Neural progenitor cell (in vitro differentiated cells): Measurements from ENCODE around the gene TBC1D13. TPM values are rescaled to one million over a fixed set of nuclear protein-coding genes. Genes with fewer than 3 reads are reported as not detected.

ENCODE experiments used
- DNase-seq: peaks from one replicate; pipeline ENCODE4 v3.0.0-alpha.2; 2016; ENCODE audit warnings: low spot score
- H2AFZ ChIP-seq: fragments of 200-600 bp; sonication (generic); replicated peaks from 2 replicates; pipeline ENCODE4 v1.6.1; 2016; ENCODE audit warnings: antibody characterized with exemption
- H3F3A ChIP-seq: fragments of 200-600 bp; sonication (generic); 2 replicates; pipeline ENCODE4 v1.6.1; 2016; ENCODE audit warnings: antibody characterized with exemption, low read depth
- H3K27ac ChIP-seq: fragments of 200-600 bp; sonication (generic); 2 replicates; pipeline ENCODE4 v1.5.1; 2016; ENCODE audit warnings: mild to moderate bottlenecking
- H3K27me3 ChIP-seq: fragments of 200-600 bp; sonication (generic); 2 replicates; pipeline ENCODE4 v1.6.1; 2016; ENCODE audit warnings: mild to moderate bottlenecking, moderate library complexity
- H3K36me3 ChIP-seq: fragments of 200-600 bp; sonication (generic); 2 replicates; pipeline ENCODE4 v1.5.1; 2016
- H3K4me1 ChIP-seq: fragments of 200-600 bp; sonication (generic); 2 replicates; pipeline ENCODE4 v1.6.1; 2016; ENCODE audit warnings: mixed run types
- H3K4me2 ChIP-seq: fragments of 200-600 bp; sonication (generic); 2 replicates; pipeline ENCODE4 v1.6.1; 2016
- H3K4me3 ChIP-seq: fragments of 200-600 bp; sonication (generic); 2 replicates; pipeline ENCODE4 v1.5.1; 2016
- H3K79me2 ChIP-seq: fragments of 200-600 bp; sonication (generic); 2 replicates; pipeline ENCODE4 v1.6.1; 2016; ENCODE audit warnings: low read depth
- H3K9ac ChIP-seq: fragments of 200-600 bp; sonication (generic); 2 replicates; pipeline ENCODE4 v1.6.1; 2016
- H3K9me3 ChIP-seq: fragments of 200-600 bp; sonication (generic); 2 replicates; pipeline ENCODE4 v1.5.1; 2016; ENCODE audit warnings: low read depth
- H4K20me1 ChIP-seq: fragments of 200-600 bp; sonication (generic); 2 replicates; pipeline ENCODE4 v1.6.1; 2016; ENCODE audit warnings: low read depth
- H3K27ac Mint-ChIP-seq: 3 replicates; pipeline ENCODE4 v1.8.0; 2021; ENCODE audit warnings: mixed read lengths
- H3K27me3 Mint-ChIP-seq: 2 replicates; pipeline ENCODE4 v1.8.0; 2022; ENCODE audit warnings: low read depth, mild to moderate bottlenecking, inconsistent platforms, moderate library complexity, mixed read lengths; ENCODE audit not compliant: insufficient read depth
- H3K36me3 Mint-ChIP-seq: 3 replicates; pipeline ENCODE4 v1.8.0; 2021; ENCODE audit warnings: mixed read lengths
- H3K4me1 Mint-ChIP-seq: 3 replicates; pipeline ENCODE4 v1.8.0; 2021; ENCODE audit warnings: mixed read lengths
- H3K4me3 Mint-ChIP-seq: 3 replicates; pipeline ENCODE4 v1.8.0; 2021; ENCODE audit warnings: mild to moderate bottlenecking, moderate library complexity, mixed read lengths
- H3K9me3 Mint-ChIP-seq: 3 replicates; pipeline ENCODE4 v1.8.0; 2020; ENCODE audit warnings: mixed read lengths
- CTCF ChIP-seq: fragments of 200-600 bp; sonication (generic); IDR thresholded peaks from 2 replicates; pipeline ENCODE4 v1.5.1; 2017; ENCODE audit warnings: antibody characterized with exemption, mild to moderate bottlenecking
- EZH2 ChIP-seq: fragments of 200-600 bp; sonication (generic); IDR thresholded peaks from 2 replicates; pipeline ENCODE4 v1.6.1; 2017; ENCODE audit warnings: antibody characterized with exemption, mild to moderate bottlenecking, moderate library complexity
- EZH2phosphoT487 ChIP-seq: fragments of 200-600 bp; sonication (generic); IDR thresholded peaks from 2 replicates; pipeline ENCODE4 v1.6.1; 2017; ENCODE audit warnings: antibody characterized with exemption
- total RNA-seq: library from RNA; depleted of rRNA; stranded (reverse); fragments of >200 nt; gene quantifications from 2 replicates; pipeline ENCODE4 v1.2.3, GENCODE V29; 2015; ENCODE audit warnings: low replicate concordance

The TBC1D13 gene
- total RNA-seq: 17.1 and 19.0 TPM in 2 replicates

- H3K27ac Mint-ChIP-seq: peak within 1 kb of the TSS; percentile 81
- H3F3A ChIP-seq: peaks cover 19% of the 10 kb centered on the region
- no peaks in the 10 kb centered on the region for H3K9me3 ChIP-seq
- no peak within 1 kb of the TSS for H3K27ac ChIP-seq
- no peaks in the 10 kb centered on the region for H3K27me3 ChIP-seq
- H3K4me1 Mint-ChIP-seq: peaks cover 11% of the 10 kb centered on the region
- peak within 1 kb of the TSS; percentile 96 for H3K4me3 ChIP-seq
- peak within 1 kb of the TSS; percentile 95 for H3K4me2 ChIP-seq
- H3K4me1 ChIP-seq: peaks cover 7% of the 10 kb centered on the region
- no peaks in the 10 kb centered on the region for H3K36me3 Mint-ChIP-seq
- no peak for TF ChIP-seq EZH2
- TF ChIP-seq CTCF: no peak
- no peak for TF ChIP-seq EZH2phosphoT487
- H3K9ac ChIP-seq: peak within 1 kb of the TSS; percentile 64
- H3K4me3 Mint-ChIP-seq: peak within 1 kb of the TSS; percentile 96
- no peaks in the 10 kb centered on the region for H4K20me1 ChIP-seq
- no peaks in the 10 kb centered on the region for H3K36me3 ChIP-seq
- peak; percentile 94 for DNase-seq
- no peaks in the 10 kb centered on the region for H3K27me3 Mint-ChIP-seq
- H3K79me2 ChIP-seq: peaks cover 13% of the 10 kb centered on the region
- H2AFZ ChIP-seq: peak within 1 kb of the TSS; percentile 97
- no peaks in the 10 kb centered on the region for H3K9me3 Mint-ChIP-seq
Observed at GRCh38 chr9:128786681-128787601, at the start of gene TBC1D13. Gene TBC1D13, plus strand, starts transcription at chr9:128787253. Its CDS starts 101 bp downstream, at chr9:128787354.

GRCh38 chr9:128742401-128742800, 44.7 kb upstream of the TBC1D13 start:
- Histone ChIP-seq H3F3A (no peaks in the 10 kb centered on the region), H3K79me2 (no peaks in the 10 kb centered on the region), H3K9me3 (no peaks in the 10 kb centered on the region), H4K20me1 (no peaks in the 10 kb centered on the region), H2AFZ (no peak overlapping the region), H3K4me3 (no peak overlapping the region), H3K36me3 (no peaks in the 10 kb centered on the region), H3K4me1 (no peaks in the 10 kb centered on the region), H3K9ac (no peak overlapping the region), H3K27ac (no peak overlapping the region), H3K4me2 (no peak overlapping the region), H3K27me3 (no peaks in the 10 kb centered on the region)
- no peak for DNase-seq
- TF ChIP-seq CTCF (no peak), EZH2phosphoT487 (no peak), EZH2 (no peak)
- Mint-ChIP-seq H3K9me3 (no peaks in the 10 kb centered on the region), H3K27ac (peak overlapping the region; percentile 66), H3K4me3 (no peak overlapping the region), H3K27me3 (peaks cover 3% of the 10 kb centered on the region), H3K36me3 (peaks cover 6% of the 10 kb centered on the region), H3K4me1 (no peaks in the 10 kb centered on the region)

GRCh38 chr9:128743421-128743820, 43.6 kb upstream of the TBC1D13 start:
- no peak for DNase-seq
- H3K4me3 ChIP-seq: no peak overlapping the region
- H3K27ac ChIP-seq: no peak overlapping the region
- H3K4me1 ChIP-seq: no peaks in the 10 kb centered on the region
- no peak for TF ChIP-seq CTCF
- no peak for TF ChIP-seq EZH2
- no peak for TF ChIP-seq EZH2phosphoT487
- no peaks in the 10 kb centered on the region for H3K79me2 ChIP-seq
- Mint-ChIP-seq H3K27me3 (peaks cover 3% of the 10 kb centered on the region), H3K36me3 (peaks cover 6% of the 10 kb centered on the region), H3K9me3 (no peaks in the 10 kb centered on the region), H3K27ac (no peak overlapping the region), H3K4me1 (no peaks in the 10 kb centered on the region), H3K4me3 (no peak overlapping the region)
- H4K20me1 ChIP-seq: no peaks in the 10 kb centered on the region
- no peaks in the 10 kb centered on the region for H3F3A ChIP-seq
- H2AFZ ChIP-seq: no peak overlapping the region
- no peak overlapping the region for H3K9ac ChIP-seq
- no peaks in the 10 kb centered on the region for H3K9me3 ChIP-seq
- H3K4me2 ChIP-seq: no peak overlapping the region
- no peaks in the 10 kb centered on the region for H3K27me3 ChIP-seq
- no peaks in the 10 kb centered on the region for H3K36me3 ChIP-seq
